Measurements from ENCODE around the gene YEATS4.
A peak's percentile ranks its signal among the peaks of the same experiment; 100 is the strongest.

The YEATS4 gene

DNA sequence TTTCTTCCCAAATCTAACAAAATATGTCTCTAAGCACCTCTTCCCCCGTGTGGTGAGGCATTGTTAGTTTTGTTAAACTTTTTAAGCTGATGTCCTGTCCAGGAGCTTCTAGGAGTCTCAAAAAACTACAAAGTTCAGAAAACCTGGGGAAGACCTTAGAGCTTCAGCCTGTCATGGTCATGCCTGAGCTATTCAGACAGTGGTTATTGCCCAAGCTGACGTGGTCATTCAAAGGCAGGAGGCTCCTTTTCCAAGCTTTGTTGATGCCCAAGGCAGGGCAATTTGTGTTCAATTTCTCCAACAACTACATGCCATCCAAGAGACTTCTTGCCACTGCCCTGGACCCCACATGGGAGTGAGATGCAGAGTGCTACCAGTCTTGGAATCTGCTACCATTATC lies 17.1 kb upstream of the YEATS4 start:
- no peak for DNase-seq (ENCODE audit: low spot score)

- no peak for DNase-seq (ENCODE audit: low spot score)
These were observed 16.2 kb upstream of the YEATS4 start for GRCh38 chr12:69343357-69343756.

GRCh38 chr12:69343885-69344612 lies 15.5 kb upstream of the YEATS4 start:
- DNase-seq (ENCODE audit: low spot score), result no peak

GRCh38 chr12:69345077-69345476 lies 14.5 kb upstream of the YEATS4 start:
- no peak for DNase-seq (ENCODE audit: low spot score)

GRCh38 chr12:69345742-69346141 lies 13.8 kb upstream of the YEATS4 start:
- DNase-seq (ENCODE audit: low spot score), result no peak

- no peak for DNase-seq (ENCODE audit: low spot score)
These were observed 11.2 kb upstream of the YEATS4 start, which contains the start of gene LYZ for GRCh38 chr12:69348162-69348938. LYZ (plus strand) TSS chr12:69348381; CDS start chr12:69348409, 28 bp downstream.

GRCh38 chr12:69350002-69350626 lies 9.4 kb upstream of the YEATS4 start:
- DNase-seq (ENCODE audit: low spot score), result no peak

DNA sequence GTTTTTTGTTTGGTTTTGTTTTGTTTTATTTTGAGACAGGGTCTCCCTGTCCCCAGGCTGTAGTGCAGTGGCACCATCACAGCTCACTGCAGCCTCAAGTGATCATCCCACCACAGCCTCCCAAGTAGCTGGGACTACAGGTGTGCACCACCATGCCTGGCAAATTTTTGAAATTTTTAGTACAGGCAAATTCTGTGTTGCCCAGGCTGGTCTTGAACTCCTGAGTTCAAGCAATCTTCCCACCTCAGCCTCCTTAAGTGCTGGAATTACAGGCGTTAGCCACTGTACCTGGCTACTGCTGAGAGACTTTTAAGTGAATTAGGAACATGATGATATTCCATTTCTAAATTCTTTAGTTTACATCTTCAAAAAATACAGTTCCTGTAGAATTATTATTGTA lies 8.8 kb upstream of the YEATS4 start:
- DNase-seq (ENCODE audit: low spot score), result no peak

- no peak for DNase-seq (ENCODE audit: low spot score)
These were observed 7.9 kb upstream of the YEATS4 start for GRCh38 chr12:69351462-69352236.

GRCh38 chr12:69352904-69353303 lies 6.6 kb upstream of the YEATS4 start:
- DNase-seq (ENCODE audit: low spot score), result no peak

DNA sequence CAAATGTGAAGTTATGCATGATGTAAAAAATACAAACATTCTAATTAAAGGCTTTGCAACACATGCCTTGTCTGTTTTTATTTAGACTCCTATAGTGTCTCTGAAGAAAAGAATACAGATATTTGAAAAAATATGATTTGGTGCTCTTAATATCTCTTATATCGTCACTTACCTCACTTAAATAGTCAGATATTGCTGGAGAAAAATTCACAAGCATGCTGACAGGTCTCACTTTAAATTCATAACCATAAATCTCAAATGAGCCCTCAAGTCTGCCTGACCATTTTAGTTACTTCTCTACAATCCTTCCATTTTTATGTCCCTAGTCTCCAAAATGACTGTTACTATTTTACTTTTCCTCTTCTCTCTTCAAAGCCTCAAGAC lies 5.4 kb upstream of the YEATS4 start:
- no peak for DNase-seq (ENCODE audit: low spot score)

GRCh38 chr12:69354556-69355187 lies 4.9 kb upstream of the YEATS4 start:
- DNase-seq (ENCODE audit: low spot score), result no peak

DNA sequence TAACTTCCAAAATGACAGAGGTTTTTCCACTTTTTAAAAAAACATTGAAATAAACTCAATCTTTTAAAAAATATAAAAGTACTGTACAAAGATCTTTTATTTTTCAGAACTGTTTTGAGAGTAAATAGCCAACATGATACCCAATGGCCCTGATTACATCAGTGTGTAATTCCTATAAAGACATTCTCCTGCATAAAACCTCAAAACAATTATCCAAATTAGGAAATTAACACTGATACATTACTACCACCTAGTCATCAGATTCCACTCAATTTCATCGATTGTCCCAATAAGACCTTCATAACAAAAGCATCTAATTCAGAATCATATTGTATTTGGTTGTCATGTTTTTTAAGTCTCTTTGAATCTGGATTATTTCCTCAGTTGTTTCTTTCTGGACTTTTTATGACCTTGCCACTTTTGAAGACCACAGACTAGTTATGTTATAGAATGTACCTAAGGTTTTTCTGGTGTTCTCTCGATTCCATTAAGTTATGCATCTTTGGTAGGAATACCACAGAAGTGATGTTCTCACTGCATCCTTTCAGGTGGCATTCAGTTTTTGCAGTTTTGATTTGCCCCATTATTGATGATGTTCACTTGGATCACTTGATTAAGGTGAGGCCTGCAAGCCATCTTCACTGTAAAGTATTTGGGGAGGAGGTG lies 4.0 kb upstream of the YEATS4 start:
- no peak for DNase-seq (ENCODE audit: low spot score)

DNA sequence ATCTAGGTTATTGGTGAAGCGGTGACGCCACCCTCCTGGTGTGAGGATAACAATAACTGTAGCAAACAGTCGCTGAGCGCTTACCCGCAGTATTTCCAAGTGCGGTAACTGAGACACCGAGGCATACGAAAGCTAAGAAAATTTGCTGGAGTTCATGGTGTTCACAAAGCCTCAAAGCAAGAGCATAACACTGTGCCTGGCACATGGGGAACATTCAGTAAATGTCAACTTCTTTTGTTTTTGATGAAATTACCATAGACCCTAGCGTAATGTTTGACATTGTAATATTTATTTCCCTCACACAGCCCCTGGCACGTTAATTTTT lies 767 bp downstream of the YEATS4 start:
- no peak for DNase-seq (ENCODE audit: low spot score)

DNA sequence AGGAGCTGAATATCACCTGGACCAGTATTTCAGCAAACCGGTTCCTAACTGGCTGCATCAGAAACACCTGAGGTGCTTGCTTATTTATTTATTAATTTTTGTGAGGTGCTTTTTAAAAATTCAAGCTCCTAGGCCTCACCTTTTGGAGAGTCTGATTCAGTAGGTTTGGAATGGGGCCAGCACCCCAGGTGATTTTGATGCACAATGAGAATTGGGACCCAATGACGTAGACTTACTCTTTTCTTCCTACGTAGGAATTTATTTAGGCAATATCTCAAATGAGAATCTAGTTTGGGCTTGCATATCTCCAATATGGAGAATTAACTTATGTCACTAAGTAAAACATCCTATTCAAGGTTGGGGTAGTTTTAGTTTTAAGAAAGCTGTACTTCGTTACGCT lies 7.3 kb downstream of the YEATS4 start:
- DNase-seq (ENCODE audit: low spot score), result no peak

- no peak for DNase-seq (ENCODE audit: low spot score)
These were observed 8.6 kb downstream of the YEATS4 start for GRCh38 chr12:69368171-69368570.

DNA sequence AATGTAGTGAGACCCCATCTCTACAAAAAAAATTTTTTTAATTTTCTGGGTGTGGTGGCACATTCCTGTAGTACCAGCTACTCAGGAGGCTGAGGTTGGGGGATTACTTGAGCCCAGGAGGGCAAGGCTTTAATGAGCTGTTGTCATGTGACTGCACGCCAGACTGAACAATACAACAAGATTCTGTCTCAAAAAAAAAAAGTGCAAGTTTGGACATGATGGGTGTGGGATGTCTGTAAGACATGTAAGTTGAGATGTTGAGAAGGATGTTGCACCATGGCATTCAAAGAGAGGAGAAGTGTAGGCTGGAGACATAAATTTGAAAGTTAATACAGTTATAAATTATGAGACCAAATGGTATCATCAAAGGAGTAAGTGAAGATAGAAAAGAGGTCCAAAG lies 23.5 kb downstream of the YEATS4 start:
- DNase-seq (ENCODE audit: low spot score), result no peak

DNA sequence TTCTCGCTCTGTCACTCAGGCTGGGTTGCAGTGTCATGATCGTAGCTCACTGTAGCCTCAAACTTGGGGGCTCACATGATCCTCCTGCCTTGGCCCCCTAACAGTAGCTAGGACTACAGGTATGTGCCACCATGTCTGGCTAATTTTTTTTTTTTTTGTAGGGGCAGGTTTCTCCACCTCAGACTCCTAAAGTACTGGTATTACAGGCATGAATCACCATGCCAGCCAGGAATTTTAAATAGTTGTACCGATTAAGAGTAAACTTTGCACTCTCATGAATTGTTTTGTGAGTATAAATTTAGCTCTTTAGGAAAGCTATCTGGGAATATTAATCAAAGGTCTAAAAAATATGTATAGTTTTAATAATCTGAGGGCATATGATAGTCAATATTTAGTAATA lies 25.5 kb downstream of the YEATS4 start:
- DNase-seq (ENCODE audit: low spot score), result no peak

DNA sequence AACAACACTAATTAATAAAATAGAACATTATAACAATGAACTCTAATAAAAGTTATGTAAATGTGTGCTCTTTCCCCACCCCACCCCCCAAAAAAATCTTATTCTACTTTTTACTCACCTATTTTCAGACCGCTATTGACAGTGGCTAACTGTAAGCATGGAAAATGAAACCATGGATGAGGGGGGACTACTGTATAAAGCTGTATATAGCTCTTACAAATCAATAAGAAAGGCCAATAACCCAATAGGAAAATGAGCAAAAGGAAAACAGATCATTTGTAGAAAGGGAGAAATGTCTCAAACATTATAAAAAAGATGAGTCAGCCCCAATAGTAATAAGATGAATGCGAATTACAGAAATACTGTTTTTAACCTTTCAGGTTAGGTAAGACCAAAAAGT lies 27.4 kb downstream of the YEATS4 start:
- DNase-seq (ENCODE audit: low spot score), result no peak

DNA sequence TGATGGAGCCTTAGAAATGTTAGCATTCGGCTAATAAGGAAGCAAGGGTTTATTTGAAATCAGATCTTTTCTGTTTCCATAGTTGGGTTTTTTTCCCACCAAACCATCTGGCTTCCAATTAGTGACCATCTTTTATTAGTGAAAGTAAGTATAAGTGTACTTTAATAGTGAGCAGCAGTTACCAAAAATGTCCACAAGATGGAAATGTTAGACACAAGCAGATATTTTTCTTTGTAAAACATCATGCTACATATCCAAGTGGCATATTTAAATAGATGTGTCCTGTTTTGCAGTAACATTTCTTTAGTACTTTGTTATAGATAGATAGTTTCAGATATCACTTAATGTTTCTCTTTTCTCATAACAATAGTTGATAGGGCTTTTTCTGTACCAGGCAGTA lies 28.8 kb downstream of the YEATS4 start:
- peak; percentile 27 for DNase-seq (ENCODE audit: low spot score)

- DNase-seq (ENCODE audit: low spot score), result no peak
These were observed 30.3 kb downstream of the YEATS4 start for GRCh38 chr12:69389831-69390230.
